Measurements from ENCODE around the gene FCN2. TPM values are rescaled to one million over a fixed set of nuclear protein-coding genes. Genes with fewer than 3 reads are reported as not detected.

FCN2 gene
- total RNA-seq, 1 donor from 2014 or later: not detected

GRCh38 chr9:134888603-134889190, 8.1 kb downstream of the FCN2 start:
- no peak for DNase-seq

- no peak for DNase-seq
Observed at GRCh38 chr9:134889386-134890154, 9.0 kb downstream of the FCN2 start.

- DNase-seq: no peak
Observed at GRCh38 chr9:134890155-134890495, 9.5 kb downstream of the FCN2 start.

- DNase-seq: no peak
Observed at GRCh38 chr9:134891053-134891452, 10.4 kb downstream of the FCN2 start.

- no peak for DNase-seq
Observed at GRCh38 chr9:134891713-134892112, 11.1 kb downstream of the FCN2 start.

- no peak for DNase-seq
Observed at GRCh38 chr9:134892221-134892620, 11.6 kb downstream of the FCN2 start.

GRCh38 chr9:134892820-134893420, 12.3 kb downstream of the FCN2 start:
- no peak for DNase-seq

GRCh38 chr9:134894136-134894860, 13.7 kb downstream of the FCN2 start:
- DNase-seq: no peak

GRCh38 chr9:134895097-134895496, 14.5 kb downstream of the FCN2 start:
- DNase-seq: no peak

GRCh38 chr9:134895567-134895907, 14.9 kb downstream of the FCN2 start:
- DNase-seq: no peak

GRCh38 chr9:134895908-134896833, 15.6 kb downstream of the FCN2 start:
- DNase-seq: peak; percentile 23

- no peak for DNase-seq
Observed at GRCh38 chr9:134896834-134897583, 16.4 kb downstream of the FCN2 start.

GRCh38 chr9:134897584-134898170, 17.1 kb downstream of the FCN2 start:
- DNase-seq: no peak

GRCh38 chr9:134898319-134898718, 17.7 kb downstream of the FCN2 start:
- DNase-seq: no peak

- no peak for DNase-seq
Observed at GRCh38 chr9:134899168-134899567, 18.6 kb downstream of the FCN2 start.

- DNase-seq: no peak
Observed at GRCh38 chr9:134899818-134900217, 19.2 kb downstream of the FCN2 start.

GRCh38 chr9:134902936-134903335, 22.3 kb downstream of the FCN2 start:
- DNase-seq: no peak

- no peak for DNase-seq
Observed at GRCh38 chr9:134908524-134909309, 28.1 kb downstream of the FCN2 start.

GRCh38 chr9:134909511-134910481, 29.2 kb downstream of the FCN2 start:
- no peak for DNase-seq

Measured in occipital lobe (tissue), 2 donors.